ENCODE data around the gene POLR2H. TPM values are rescaled to one million over a fixed set of nuclear protein-coding genes. Genes with fewer than 3 reads are reported as not detected.

Gene POLR2H
- total RNA-seq, 1 donor from 2014 or later: 49.8 TPM

DNA sequence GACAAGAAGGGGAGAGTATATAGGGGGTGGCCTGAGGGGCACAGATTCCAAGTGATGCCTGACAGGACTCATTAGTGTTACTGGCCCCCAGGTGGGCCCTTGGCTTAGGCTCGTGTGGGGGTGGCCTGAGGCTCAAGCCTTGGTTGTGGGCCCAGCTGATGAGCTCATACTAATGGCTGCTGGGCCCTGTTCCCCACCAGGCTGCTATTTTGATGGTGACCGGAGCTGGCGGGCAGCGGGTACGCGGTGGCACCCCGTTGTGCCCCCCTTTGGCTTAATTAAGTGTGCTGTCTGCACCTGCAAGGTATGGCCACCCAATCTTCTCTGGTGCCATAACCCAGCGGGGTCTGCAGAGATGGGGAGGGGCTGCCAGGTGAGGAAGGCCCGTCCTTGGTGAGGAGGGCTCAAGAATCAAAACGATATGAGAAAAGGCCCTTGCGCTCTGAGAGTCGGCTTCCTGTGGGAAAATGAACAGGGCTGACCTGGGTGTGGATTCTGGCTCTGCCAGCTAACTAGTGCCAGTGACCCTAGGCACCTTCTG, 25.7 kb downstream of the POLR2H start:
- no peak for DNase-seq (ENCODE audit: low spot score)
- H3K9me3 Mint-ChIP-seq (ENCODE audit: low read depth): no peaks in the 10 kb centered on the region
- peaks cover 18% of the 10 kb centered on the region for H3K27me3 Mint-ChIP-seq (ENCODE audit: low read depth)
- H3K27ac Mint-ChIP-seq (ENCODE audit: unreplicated experiment): no peak overlapping the region
- peaks cover 2% of the 10 kb centered on the region for H3K36me3 Mint-ChIP-seq (ENCODE audit: low read depth)
- TF ChIP-seq, protein P1, sequence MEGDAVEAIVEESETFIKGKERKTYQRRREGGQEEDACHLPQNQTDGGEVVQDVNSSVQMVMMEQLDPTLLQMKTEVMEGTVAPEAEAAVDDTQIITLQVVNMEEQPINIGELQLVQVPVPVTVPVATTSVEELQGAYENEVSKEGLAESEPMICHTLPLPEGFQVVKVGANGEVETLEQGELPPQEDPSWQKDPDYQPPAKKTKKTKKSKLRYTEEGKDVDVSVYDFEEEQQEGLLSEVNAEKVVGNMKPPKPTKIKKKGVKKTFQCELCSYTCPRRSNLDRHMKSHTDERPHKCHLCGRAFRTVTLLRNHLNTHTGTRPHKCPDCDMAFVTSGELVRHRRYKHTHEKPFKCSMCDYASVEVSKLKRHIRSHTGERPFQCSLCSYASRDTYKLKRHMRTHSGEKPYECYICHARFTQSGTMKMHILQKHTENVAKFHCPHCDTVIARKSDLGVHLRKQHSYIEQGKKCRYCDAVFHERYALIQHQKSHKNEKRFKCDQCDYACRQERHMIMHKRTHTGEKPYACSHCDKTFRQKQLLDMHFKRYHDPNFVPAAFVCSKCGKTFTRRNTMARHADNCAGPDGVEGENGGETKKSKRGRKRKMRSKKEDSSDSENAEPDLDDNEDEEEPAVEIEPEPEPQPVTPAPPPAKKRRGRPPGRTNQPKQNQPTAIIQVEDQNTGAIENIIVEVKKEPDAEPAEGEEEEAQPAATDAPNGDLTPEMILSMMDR (IDR thresholded peaks at IDR 0.05): no peak
- no peaks in the 10 kb centered on the region for H3K4me1 Mint-ChIP-seq (ENCODE audit: low read depth)
- H3K4me3 Mint-ChIP-seq (ENCODE audit: unreplicated experiment): no peak overlapping the region

DNA sequence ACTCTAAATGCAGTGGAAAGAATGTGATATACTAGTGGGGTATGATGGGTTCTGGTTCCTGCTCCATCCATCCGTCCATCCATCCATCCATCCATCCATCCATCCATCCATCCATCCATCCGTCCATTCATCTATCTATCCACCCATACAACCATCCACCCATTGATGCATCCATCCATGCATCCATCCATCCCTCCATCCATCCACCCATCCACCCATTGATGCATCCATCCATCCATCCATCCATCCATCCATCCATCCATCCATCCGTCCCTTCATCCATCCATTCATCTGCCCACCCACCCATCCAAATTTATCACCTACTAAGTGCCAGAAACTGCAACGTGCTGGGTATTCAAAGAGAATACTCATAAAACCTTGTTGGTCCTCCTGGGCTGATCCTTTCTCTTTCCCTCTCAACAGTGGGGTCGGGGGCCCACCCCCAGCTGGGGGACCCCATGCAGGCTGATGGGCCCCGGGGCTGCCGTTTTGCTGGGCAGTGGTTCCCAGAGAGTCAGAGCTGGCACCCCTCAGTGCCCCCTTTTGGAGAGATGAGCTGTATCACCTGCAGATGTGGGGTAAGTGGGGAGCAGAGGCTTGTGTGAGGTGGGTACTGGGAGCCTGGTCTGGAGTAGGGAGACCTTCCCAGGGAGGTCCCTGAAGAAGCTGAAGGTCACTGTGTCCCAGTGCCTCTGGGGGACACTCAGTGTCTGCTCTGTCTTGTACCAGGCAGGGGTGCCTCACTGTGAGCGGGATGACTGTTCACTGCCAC, 26.8 kb downstream of the POLR2H start:
- no peak overlapping the region for H3K4me3 Mint-ChIP-seq (ENCODE audit: unreplicated experiment)
- H3K27ac Mint-ChIP-seq (ENCODE audit: unreplicated experiment): no peak overlapping the region
- H3K4me1 Mint-ChIP-seq (ENCODE audit: low read depth): no peaks in the 10 kb centered on the region
- peaks cover 2% of the 10 kb centered on the region for H3K36me3 Mint-ChIP-seq (ENCODE audit: low read depth)
- TF ChIP-seq, protein P1 (IDR thresholded peaks at IDR 0.05): no peak
- DNase-seq (ENCODE audit: low spot score): peak; percentile 33
- H3K9me3 Mint-ChIP-seq (ENCODE audit: low read depth): no peaks in the 10 kb centered on the region
- peaks cover 16% of the 10 kb centered on the region for H3K27me3 Mint-ChIP-seq (ENCODE audit: low read depth)

DNA sequence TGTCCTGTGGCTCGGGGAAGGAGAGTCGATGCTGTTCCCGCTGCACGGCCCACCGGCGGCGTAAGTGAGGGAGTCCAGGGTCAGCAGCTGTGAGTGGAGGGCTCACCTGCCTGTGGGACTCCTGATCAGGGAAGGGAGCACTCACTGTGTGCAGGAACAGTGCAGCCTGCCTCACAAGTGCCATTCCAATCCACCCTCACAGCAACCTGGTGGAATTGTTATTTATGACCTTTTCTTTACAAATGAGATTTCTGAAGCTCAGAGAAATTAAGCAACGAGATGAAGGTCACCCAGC, 27.4 kb downstream of the POLR2H start:
- H3K36me3 Mint-ChIP-seq (ENCODE audit: low read depth): peaks cover 2% of the 10 kb centered on the region
- H3K9me3 Mint-ChIP-seq (ENCODE audit: low read depth): no peaks in the 10 kb centered on the region
- no peaks in the 10 kb centered on the region for H3K4me1 Mint-ChIP-seq (ENCODE audit: low read depth)
- H3K27ac Mint-ChIP-seq (ENCODE audit: unreplicated experiment): no peak overlapping the region
- H3K27me3 Mint-ChIP-seq (ENCODE audit: low read depth): peaks cover 19% of the 10 kb centered on the region
- no peak for DNase-seq (ENCODE audit: low spot score)
- no peak overlapping the region for H3K4me3 Mint-ChIP-seq (ENCODE audit: unreplicated experiment)
- TF ChIP-seq, protein P1 (IDR thresholded peaks at IDR 0.05): no peak

DNA sequence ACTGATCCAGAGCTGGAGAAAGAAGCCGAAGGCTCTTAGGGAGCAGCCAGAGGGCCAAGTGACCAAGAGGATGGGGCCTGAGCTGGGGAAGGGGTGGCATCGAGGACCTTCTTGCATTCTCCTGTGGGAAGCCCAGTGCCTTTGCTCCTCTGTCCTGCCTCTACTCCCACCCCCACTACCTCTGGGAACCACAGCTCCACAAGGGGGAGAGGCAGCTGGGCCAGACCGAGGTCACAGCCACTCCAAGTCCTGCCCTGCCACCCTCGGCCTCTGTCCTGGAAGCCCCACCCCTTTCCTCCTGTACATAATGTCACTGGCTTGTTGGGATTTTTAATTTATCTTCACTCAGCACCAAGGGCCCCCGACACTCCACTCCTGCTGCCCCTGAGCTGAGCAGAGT, 27.9 kb downstream of the POLR2H start:
- H3K4me1 Mint-ChIP-seq (ENCODE audit: low read depth): no peaks in the 10 kb centered on the region
- H3K4me3 Mint-ChIP-seq (ENCODE audit: unreplicated experiment): no peak overlapping the region
- no peaks in the 10 kb centered on the region for H3K9me3 Mint-ChIP-seq (ENCODE audit: low read depth)
- TF ChIP-seq, protein P1 (IDR thresholded peaks at IDR 0.05): no peak
- H3K27me3 Mint-ChIP-seq (ENCODE audit: low read depth): peaks cover 20% of the 10 kb centered on the region
- peaks cover 2% of the 10 kb centered on the region for H3K36me3 Mint-ChIP-seq (ENCODE audit: low read depth)
- H3K27ac Mint-ChIP-seq (ENCODE audit: unreplicated experiment): no peak overlapping the region
- DNase-seq (ENCODE audit: low spot score): no peak

DNA sequence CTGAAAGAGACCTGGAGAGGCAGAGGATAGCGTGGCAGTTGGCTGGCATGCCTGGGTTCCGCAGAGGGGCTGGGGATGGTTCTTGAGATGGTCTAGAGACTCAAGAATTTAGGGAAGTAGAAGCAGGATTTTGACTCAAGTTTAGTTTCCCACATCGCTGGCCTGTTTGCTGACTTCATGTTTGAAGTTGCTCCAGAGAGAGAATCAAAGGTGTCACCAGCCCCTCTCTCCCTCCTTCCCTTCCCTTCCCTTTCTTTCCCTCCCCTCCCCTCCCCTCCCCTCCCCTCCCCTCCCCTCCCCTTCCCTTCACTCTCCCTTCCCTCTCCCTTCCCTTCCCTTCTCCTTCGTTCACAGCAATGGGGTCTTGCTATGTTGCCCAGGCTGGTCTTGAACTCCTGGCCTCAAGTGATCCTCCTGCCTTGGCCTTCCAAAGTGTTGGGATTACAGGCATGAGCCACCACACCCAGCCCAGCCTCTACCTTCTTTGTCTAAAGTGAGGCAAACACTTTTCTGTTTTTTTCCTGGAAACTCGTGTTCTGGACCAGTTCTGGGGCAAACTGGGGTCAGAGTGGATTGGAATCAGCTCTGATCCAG, 28.5 kb downstream of the POLR2H start:
- DNase-seq (ENCODE audit: low spot score): no peak
- no peaks in the 10 kb centered on the region for H3K4me1 Mint-ChIP-seq (ENCODE audit: low read depth)
- no peak overlapping the region for H3K4me3 Mint-ChIP-seq (ENCODE audit: unreplicated experiment)
- H3K27me3 Mint-ChIP-seq (ENCODE audit: low read depth): peaks cover 20% of the 10 kb centered on the region
- no peaks in the 10 kb centered on the region for H3K9me3 Mint-ChIP-seq (ENCODE audit: low read depth)
- TF ChIP-seq, protein P1 (IDR thresholded peaks at IDR 0.05): no peak
- H3K36me3 Mint-ChIP-seq (ENCODE audit: low read depth): peaks cover 2% of the 10 kb centered on the region
- H3K27ac Mint-ChIP-seq (ENCODE audit: unreplicated experiment): no peak overlapping the region

Measured in chondrocyte (in vitro differentiated cells).